GM19351 (cell line): Measurements from ENCODE around the gene SNAP29.

Source experiments
- ATAC-seq: cut with Tn5 transposase; IDR thresholded peaks from one replicate; pipeline ENCODE4 v1.9.1; 2021; ENCODE audit warnings: mild to moderate bottlenecking, moderate library complexity; ENCODE audit not compliant: unreplicated experiment

Gene SNAP29

GRCh38 chr22:20865875-20866445 is 7.2 kb downstream of the SNAP29 start:
- no peak for ATAC-seq

- no peak for ATAC-seq
Measured at GRCh38 chr22:20866736-20867135, 7.9 kb downstream of the SNAP29 start.

DNA sequence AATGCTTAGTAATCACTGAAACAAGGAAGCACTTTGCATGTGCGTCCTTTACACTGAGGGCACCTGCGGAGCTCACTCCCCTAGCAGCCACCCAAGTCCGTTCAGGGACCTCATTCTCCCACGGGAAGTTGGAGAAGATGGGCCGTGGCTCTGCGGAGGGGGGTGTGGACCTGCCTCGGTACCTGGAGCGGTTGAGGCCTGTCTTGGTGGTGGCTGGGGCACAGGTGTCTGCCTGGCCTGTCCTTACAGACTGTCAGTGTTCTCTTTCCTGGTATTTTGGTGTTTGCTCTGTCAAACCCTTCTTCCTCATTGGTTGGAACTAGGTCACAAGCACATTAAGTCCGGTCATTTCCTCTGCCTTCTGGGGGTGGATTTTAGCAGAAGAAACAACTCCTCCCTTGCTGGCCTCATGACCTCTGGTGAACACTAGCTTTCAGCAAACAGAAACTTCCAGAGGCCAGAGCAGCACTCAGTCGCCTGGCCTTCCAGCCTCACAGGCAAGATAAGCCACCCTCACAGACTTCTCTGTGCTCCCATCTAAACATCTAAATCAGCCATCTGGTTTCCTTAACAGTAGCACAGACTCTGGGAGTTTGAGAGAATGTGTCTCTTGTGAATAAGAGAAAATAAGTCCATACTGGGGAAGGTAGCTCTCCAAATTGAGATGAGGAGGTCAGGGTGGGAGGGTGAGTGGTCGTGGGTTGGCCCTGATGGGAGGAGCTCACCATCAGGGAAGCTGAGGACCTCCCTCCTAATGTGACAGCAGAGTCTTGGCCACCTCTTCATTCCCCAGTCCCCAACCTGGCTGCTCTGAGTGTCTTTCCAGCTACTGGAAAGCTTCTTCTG is 8.6 kb downstream of the SNAP29 start:
- ATAC-seq: no peak

GRCh38 chr22:20868025-20868962 is 9.5 kb downstream of the SNAP29 start:
- ATAC-seq: no peak

- no peak for ATAC-seq
Measured at GRCh38 chr22:20869234-20869633, 10.4 kb downstream of the SNAP29 start.

GRCh38 chr22:20873214-20873613 is 14.4 kb downstream of the SNAP29 start:
- no peak for ATAC-seq

DNA sequence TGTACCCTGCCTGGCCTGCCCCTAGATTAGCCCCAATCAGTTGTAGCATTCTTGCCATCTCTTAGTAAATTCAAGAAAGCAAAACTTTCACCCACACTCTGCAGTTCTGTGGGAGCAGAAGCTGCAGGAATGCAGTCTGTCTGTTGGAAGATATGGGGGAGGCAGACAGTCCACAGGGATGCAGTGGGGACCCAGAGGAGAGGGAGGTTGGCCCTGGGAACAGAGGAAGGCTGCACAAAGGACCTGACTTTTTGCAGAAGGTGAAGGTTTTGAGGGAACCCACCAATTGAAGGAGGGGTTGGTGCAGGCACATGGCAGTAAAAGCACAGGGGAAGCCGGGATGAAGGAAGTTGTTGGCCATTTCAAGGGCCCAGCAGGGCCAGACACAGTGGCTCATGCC is 16.5 kb downstream of the SNAP29 start:
- ATAC-seq: no peak

- no peak for ATAC-seq
Measured at GRCh38 chr22:20877715-20878114, 18.9 kb downstream of the SNAP29 start.

- ATAC-seq: no peak
Measured at GRCh38 chr22:20881231-20881630, 22.4 kb downstream of the SNAP29 start.

DNA sequence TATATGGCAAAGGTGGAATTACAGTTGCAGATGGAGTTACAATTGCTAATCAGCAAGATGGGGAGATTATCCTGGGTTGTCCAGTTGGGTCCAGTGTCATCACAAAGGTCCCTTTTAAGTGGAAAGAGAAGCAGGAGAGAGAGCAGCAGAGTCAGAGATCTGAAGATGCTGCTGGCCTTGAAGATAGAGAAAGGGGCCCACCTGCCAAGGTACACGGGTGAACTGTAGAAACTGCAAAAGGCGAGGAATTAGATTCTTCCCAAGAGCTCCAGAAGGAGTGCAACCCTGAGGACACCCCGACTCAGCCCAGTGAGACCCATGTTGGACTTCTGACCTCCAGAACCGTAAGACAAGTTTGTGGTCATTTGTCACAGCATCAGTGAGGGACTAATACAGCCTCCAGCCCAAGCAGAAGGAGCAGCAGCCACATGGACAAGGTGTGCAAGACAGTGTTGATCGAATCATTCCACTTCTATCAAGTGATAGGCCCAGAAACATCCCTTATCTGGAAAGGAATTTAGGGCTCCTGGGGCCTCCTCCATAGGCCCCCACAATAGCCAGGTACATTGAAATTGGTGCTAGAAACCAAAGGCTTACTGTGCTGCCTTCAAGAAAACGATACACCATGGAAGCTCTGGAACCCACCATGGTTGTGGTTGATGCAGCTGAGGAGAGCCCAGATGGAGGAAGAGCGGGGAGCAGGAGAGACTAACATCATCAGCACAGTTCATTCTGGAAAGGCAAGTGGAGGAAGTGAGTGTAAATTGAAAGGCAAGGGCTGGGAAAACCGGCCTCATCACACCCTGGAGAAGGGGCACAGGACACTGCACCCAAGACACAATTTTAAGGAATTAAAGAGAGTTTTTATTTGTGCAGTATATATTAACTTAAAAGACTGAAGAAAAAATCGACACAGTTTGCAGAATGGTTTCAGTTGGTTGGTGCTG is 23.3 kb downstream of the SNAP29 start:
- ATAC-seq: no peak

- no peak for ATAC-seq
Measured at GRCh38 chr22:20882855-20883254, 24.0 kb downstream of the SNAP29 start.

GRCh38 chr22:20884454-20884853 is 25.6 kb downstream of the SNAP29 start:
- ATAC-seq: no peak

GRCh38 chr22:20885017-20885556 is 26.3 kb downstream of the SNAP29 start:
- no peak for ATAC-seq

- ATAC-seq: no peak
Measured at GRCh38 chr22:20885557-20886323, 26.9 kb downstream of the SNAP29 start.

GRCh38 chr22:20887375-20887774 is 28.6 kb downstream of the SNAP29 start:
- ATAC-seq: no peak

GRCh38 chr22:20889025-20889704 is 30.4 kb downstream of the SNAP29 start:
- no peak for ATAC-seq

DNA sequence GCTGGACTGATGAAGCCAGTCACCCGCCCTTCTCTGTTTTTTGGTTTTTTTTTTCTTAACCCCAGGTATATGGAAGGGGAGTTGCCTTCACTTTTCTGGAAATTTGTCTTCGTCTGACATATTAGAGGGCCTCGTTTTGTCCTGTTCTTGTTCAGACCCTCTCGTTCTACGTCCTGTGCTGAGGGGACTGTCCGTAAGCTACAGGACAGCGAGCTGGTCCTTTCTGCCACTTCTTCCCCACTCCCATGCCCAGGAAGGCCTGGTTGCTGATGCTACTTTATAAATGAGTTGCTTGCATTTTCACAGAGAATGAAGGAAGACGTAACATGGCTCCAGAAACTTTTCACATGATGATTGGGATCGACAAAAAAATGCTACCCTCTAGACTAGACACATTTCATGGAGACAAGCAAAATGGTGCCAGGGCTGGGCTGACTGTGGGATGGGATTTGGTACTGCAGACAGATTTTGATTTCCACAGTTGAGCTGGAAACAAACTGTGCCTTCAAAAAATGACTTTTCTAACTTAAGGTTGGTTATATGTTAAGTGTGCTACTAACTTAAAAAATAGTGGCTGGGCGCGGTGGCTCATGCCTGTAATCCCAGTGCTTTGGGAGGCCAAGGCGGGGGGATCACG is 31.2 kb downstream of the SNAP29 start:
- no peak for ATAC-seq

DNA sequence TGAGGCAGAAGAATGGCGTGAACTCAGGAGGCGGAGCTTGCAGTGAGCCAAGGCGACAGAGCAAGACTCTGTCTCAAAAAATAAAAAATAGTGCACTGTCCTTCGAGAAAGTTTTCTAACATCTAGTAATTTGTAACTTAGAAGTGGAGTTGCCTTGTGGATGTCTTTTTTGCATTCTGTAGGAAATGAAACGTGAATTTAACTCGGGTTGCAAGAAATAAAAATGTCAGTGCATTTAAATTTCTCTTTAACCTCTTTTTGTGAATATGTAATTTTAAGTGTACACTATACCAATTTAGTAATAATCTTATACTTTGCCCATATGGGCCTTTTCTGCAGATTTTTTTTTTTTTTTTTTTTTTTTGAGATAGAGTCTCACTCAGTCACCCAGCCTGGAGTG is 32.2 kb downstream of the SNAP29 start:
- no peak for ATAC-seq
